ENCODE results near the gene NUMB. TPM values are rescaled to one million over a fixed set of nuclear protein-coding genes. Genes with fewer than 3 reads are reported as not detected.
"Not testable (repeated sequence)": the region's sequence is repeated elsewhere in the genome, so short reads cannot be mapped to it uniquely, and the experiment has no call there.

NUMB gene
- total RNA-seq, 4 donors from 2014 or later: 27.7 to 52.8 (median 34.2) TPM

- Histone ChIP-seq H3K9me3 (no peaks in the 10 kb centered on the region), H3K27me3 (no peaks in the 10 kb centered on the region), H3K4me1 (no peaks in the 10 kb centered on the region), H3K27ac (no peak overlapping the region), H3K36me3 (peaks cover 0 to 4% (median 0%) of the 10 kb centered on the region in 3 donors), H3K4me3 (no peak overlapping the region)
- no peak for DNase-seq
- intact Hi-C loops (cut with DNase I): no loop called here
- TF ChIP-seq POLR2A (IDR thresholded peaks at IDR 0.05) (no peak), CTCF (IDR thresholded peaks at IDR 0.05) (no peak)
Measured at GRCh38 chr14:73393375-73393774, 65.0 kb downstream of the NUMB start.

GRCh38 chr14:73392329-73393257, 65.8 kb downstream of the NUMB start:
- H3K9me3 ChIP-seq: no peaks in the 10 kb centered on the region
- DNase-seq: no peak
- 75 to 91% methylated on average over 4 of the region's 4 CpGs for WGBS, 2 donors
- H3K36me3 ChIP-seq: peaks cover 0 to 4% (median 0%) of the 10 kb centered on the region in 3 donors
- intact Hi-C loops (cut with DNase I): no loop called here
- H3K27ac ChIP-seq: no peak overlapping the region
- H3K27me3 ChIP-seq: no peaks in the 10 kb centered on the region
- H3K4me1 ChIP-seq: no peaks in the 10 kb centered on the region
- no peak for TF ChIP-seq POLR2A (IDR thresholded peaks at IDR 0.05)
- TF ChIP-seq CTCF (IDR thresholded peaks at IDR 0.05): no peak
- H3K4me3 ChIP-seq: no peak overlapping the region

GRCh38 chr14:73387860-73388259, 70.5 kb downstream of the NUMB start:
- H3K27me3 ChIP-seq; H3K4me3 ChIP-seq; H3K4me1 ChIP-seq; DNase-seq; H3K27ac ChIP-seq; H3K36me3 ChIP-seq; intact Hi-C loops (cut with DNase I): not testable (repeated sequence)
- peaks cover 0 to 12% (median 8%) of the 10 kb centered on the region in 3 donors for H3K9me3 ChIP-seq
- 81 to 89% methylated on average over 2 of the region's 3 CpGs for WGBS, 2 donors

- intact Hi-C loops (cut with DNase I): no loop called here
- H3K27me3 ChIP-seq: no peaks in the 10 kb centered on the region
- H3K4me1 ChIP-seq: peaks cover 0 to 9% (median 0%) of the 10 kb centered on the region in 3 donors
- 45 to 48% methylated on average over 3 of the region's 3 CpGs for WGBS, 2 donors
- no peak for DNase-seq
- TF ChIP-seq POLR2A (IDR thresholded peaks at IDR 0.05) (no peak), CTCF (IDR thresholded peaks at IDR 0.05) (no peak)
- peaks cover 0 to 12% (median 8%) of the 10 kb centered on the region in 3 donors for H3K9me3 ChIP-seq
- no peak overlapping the region for H3K4me3 ChIP-seq
- H3K27ac ChIP-seq: no peak overlapping the region
- H3K36me3 ChIP-seq: peaks cover 0 to 12% (median 0%) of the 10 kb centered on the region in 3 donors
Measured at GRCh38 chr14:73386342-73386741, 72.0 kb downstream of the NUMB start.

GRCh38 chr14:73385021-73385420, 73.3 kb downstream of the NUMB start:
- peaks cover 0 to 12% (median 0%) of the 10 kb centered on the region in 3 donors for H3K36me3 ChIP-seq
- intact Hi-C loops (cut with DNase I): not testable (repeated sequence)
- 100% methylated on average over 3 to 4 of the region's 4 CpGs for WGBS, 2 donors

GRCh38 chr14:73383356-73383755, 75.0 kb downstream of the NUMB start:
- TF ChIP-seq POLR2A (IDR thresholded peaks at IDR 0.05) (no peak), CTCF (IDR thresholded peaks at IDR 0.05) (no peak)
- intact Hi-C loops (cut with DNase I): no loop called here
- WGBS, 2 donors: 95 to 98% methylated on average over 4 of the region's 4 CpGs

More at GRCh38 chr14:73385021-73385420, 73.3 kb downstream of the NUMB start:
- DNase-seq, H3K4me3 ChIP-seq, H3K4me1 ChIP-seq, H3K27me3 ChIP-seq, H3K27ac ChIP-seq: not testable (repeated sequence)
- H3K9me3 ChIP-seq: peaks cover 0 to 12% (median 8%) of the 10 kb centered on the region in 3 donors

More at GRCh38 chr14:73383356-73383755, 75.0 kb downstream of the NUMB start:
- no peak for DNase-seq
- no peak overlapping the region for H3K4me3 ChIP-seq
- peaks cover 0 to 9% (median 0%) of the 10 kb centered on the region in 3 donors for H3K4me1 ChIP-seq
- no peaks in the 10 kb centered on the region for H3K27me3 ChIP-seq
- peaks cover 0 to 12% (median 8%) of the 10 kb centered on the region in 3 donors for H3K9me3 ChIP-seq
- H3K36me3 ChIP-seq: peaks cover 0 to 12% (median 0%) of the 10 kb centered on the region in 3 donors
- H3K27ac ChIP-seq: no peak overlapping the region
